ENCODE measurements around the gene LILRA6. TPM values are rescaled to one million over a fixed set of nuclear protein-coding genes. Genes with fewer than 3 reads are reported as not detected.
A peak's percentile ranks its signal among the peaks of the same experiment; 100 is the strongest.

The LILRA6 gene
- total and polyA plus RNA-seq, 2 of the 13 experiments (the other 11 are each of a cell fraction or from before 2014, with no cell fraction given) = not detected

GRCh38 chr19:54190503-54191010 is 52.0 kb downstream of the LILRA6 start (continued):
- TF ChIP-seq ZNF362 (CRISPR knock-in tag; IDR thresholded peaks at IDR 0.05; ENCODE audit: borderline replicate concordance) = no peak
- no peak for TF ChIP-seq PAWR (CRISPR knock-in tag; IDR thresholded peaks at IDR 0.05; ENCODE audit: borderline replicate concordance)
- TF ChIP-seq ZFX (CRISPR knock-in tag; IDR thresholded peaks at IDR 0.05; ENCODE audit: low read depth) = no peak
- TF ChIP-seq BCLAF1 (IDR thresholded peaks at IDR 0.05) = no peak
- no peak for TF ChIP-seq ZNF224 (CRISPR knock-in tag; IDR thresholded peaks at IDR 0.05)
- TF ChIP-seq ZFP1 (CRISPR knock-in tag; IDR thresholded peaks at IDR 0.05) = no peak
- TF ChIP-seq ZNF598 (CRISPR knock-in tag; IDR thresholded peaks at IDR 0.05; ENCODE audit: borderline replicate concordance) = no peak
- TF ChIP-seq CEBPB (IDR thresholded peaks at IDR 0.05; ENCODE audit: borderline replicate concordance, low read depth, low read length) = peak; percentile 22; the same call in 1 of the 2 replicates
- no peak for TF ChIP-seq MLXIP (CRISPR knock-in tag; IDR thresholded peaks at IDR 0.05; ENCODE audit: borderline replicate concordance)
- TF ChIP-seq ZNF530 (CRISPR knock-in tag; IDR thresholded peaks at IDR 0.05; ENCODE audit: low read depth) = no peak
- TF ChIP-seq RELA (CRISPR knock-in tag; IDR thresholded peaks at IDR 0.05) = no peak
- TF ChIP-seq RFX1 (IDR thresholded peaks at IDR 0.05) = no peak
- no peak for TF ChIP-seq CBX5 (CRISPR knock-in tag; IDR thresholded peaks at IDR 0.05; ENCODE audit: borderline replicate concordance)
- TF ChIP-seq THAP7 (CRISPR knock-in tag; IDR thresholded peaks at IDR 0.05) = no peak
- no peak for TF ChIP-seq SIX1 (CRISPR knock-in tag; IDR thresholded peaks at IDR 0.05; ENCODE audit: borderline replicate concordance)
- no peak for TF ChIP-seq SMAD9 (CRISPR knock-in tag; IDR thresholded peaks at IDR 0.05)
- TF ChIP-seq HIC2 (CRISPR knock-in tag; IDR thresholded peaks at IDR 0.05; ENCODE audit: low read depth) = no peak

All from HepG2 (cell line).